Measurements from ENCODE around the gene DHODH.

Gene DHODH

GRCh38 chr16:72013888-72014581, 5.5 kb downstream of the DHODH start:
- DNase-seq (ENCODE audit: extremely low read depth, low read depth): no peak
- no peak for TF ChIP-seq CTCF (IDR thresholded peaks at IDR 0.05; ENCODE audit: low read depth, low read length, missing control alignments)
- no peak overlapping the region for H3K4me3 ChIP-seq (replicated peaks; ENCODE audit: low read depth, low read length)

- no peak overlapping the region for H3K4me3 ChIP-seq (replicated peaks; ENCODE audit: low read depth, low read length)
- no peak for DNase-seq (ENCODE audit: extremely low read depth, low read depth)
- TF ChIP-seq CTCF (IDR thresholded peaks at IDR 0.05; ENCODE audit: low read depth, low read length, missing control alignments): no peak
Observed at GRCh38 chr16:72014675-72015074, 6.1 kb downstream of the DHODH start.

GRCh38 chr16:72015124-72015523, 6.6 kb downstream of the DHODH start:
- no peak for TF ChIP-seq CTCF (IDR thresholded peaks at IDR 0.05; ENCODE audit: low read depth, low read length, missing control alignments)
- H3K4me3 ChIP-seq (replicated peaks; ENCODE audit: low read depth, low read length): no peak overlapping the region
- DNase-seq (ENCODE audit: extremely low read depth, low read depth): no peak

GRCh38 chr16:72018470-72018869, 9.9 kb downstream of the DHODH start:
- no peak overlapping the region for H3K4me3 ChIP-seq (replicated peaks; ENCODE audit: low read depth, low read length)
- no peak for DNase-seq (ENCODE audit: extremely low read depth, low read depth)
- no peak for TF ChIP-seq CTCF (IDR thresholded peaks at IDR 0.05; ENCODE audit: low read depth, low read length, missing control alignments)

GRCh38 chr16:72021043-72021442, 12.5 kb downstream of the DHODH start:
- H3K4me3 ChIP-seq (replicated peaks; ENCODE audit: low read depth, low read length): no peak overlapping the region
- DNase-seq (ENCODE audit: extremely low read depth, low read depth): no peak
- peak; percentile 34 for TF ChIP-seq CTCF (IDR thresholded peaks at IDR 0.05; ENCODE audit: low read depth, low read length, missing control alignments)

- no peak overlapping the region for H3K4me3 ChIP-seq (replicated peaks; ENCODE audit: low read depth, low read length)
- DNase-seq (ENCODE audit: extremely low read depth, low read depth): no peak
- no peak for TF ChIP-seq CTCF (IDR thresholded peaks at IDR 0.05; ENCODE audit: low read depth, low read length, missing control alignments)
Observed at GRCh38 chr16:72022127-72022526, 13.6 kb downstream of the DHODH start.

GRCh38 chr16:72023962-72024361, 15.4 kb downstream of the DHODH start:
- no peak overlapping the region for H3K4me3 ChIP-seq (replicated peaks; ENCODE audit: low read depth, low read length)
- no peak for TF ChIP-seq CTCF (IDR thresholded peaks at IDR 0.05; ENCODE audit: low read depth, low read length, missing control alignments)
- DNase-seq (ENCODE audit: extremely low read depth, low read depth): no peak
